Activated T-helper 2 cell treated with anti-CD3 and anti-CD28 coated beads, Interferon-gamma antibody, Interleukin-2, Interleukin-4, amounts not matched to agents 10 μg/mL and 5 μg/mL and 100 μg/mL, durations not matched to agents 14 hours and 24 hours and 36 hours (primary cell): ENCODE results near the gene RAB11FIP4. TPM values are rescaled to one million over a fixed set of nuclear protein-coding genes. Genes with fewer than 3 reads are reported as not detected.
A peak's percentile ranks its signal among the peaks of the same experiment; 100 is the strongest.

ENCODE experiments used
- DNase-seq: peaks from one replicate; pipeline ENCODE4 v3.0.0; 2021; ENCODE audit warnings: low spot score
- H3K27ac Mint-ChIP-seq: one replicate; pipeline ENCODE4 v1.8.0; 2021; ENCODE audit warnings: mixed read lengths
- H3K27me3 Mint-ChIP-seq: one replicate; pipeline ENCODE4 v1.8.0; 2021; ENCODE audit warnings: low read depth, mixed read lengths
- H3K36me3 Mint-ChIP-seq: one replicate; pipeline ENCODE4 v1.8.0; 2021; ENCODE audit warnings: low read depth, mixed read lengths
- H3K4me1 Mint-ChIP-seq: one replicate; pipeline ENCODE4 v1.8.0; 2021; ENCODE audit warnings: low read depth, mixed read lengths
- H3K4me3 Mint-ChIP-seq: one replicate; pipeline ENCODE4 v1.8.0; 2021; ENCODE audit warnings: low read depth, mild to moderate bottlenecking, moderate library complexity, mixed read lengths
- H3K9me3 Mint-ChIP-seq: one replicate; pipeline ENCODE4 v1.8.0; 2021; ENCODE audit warnings: mixed read lengths
- intact Hi-C: fragments of 100-400 bp; cut with micrococcal nuclease; formaldehyde crosslinking; loops from one replicate; pipeline ENCODE4 v1.15.1; 2023
- total RNA-seq: library from RNA; stranded (reverse); gene quantifications from 2 replicates; pipeline ENCODE4 v1.2.3, GENCODE V29; 2022

The RAB11FIP4 gene
- total RNA-seq, 1 donor from 2014 or later = 26.2 TPM

- Mint-ChIP-seq H3K27me3 (no peaks in the 10 kb centered on the region), H3K4me3 (no peak overlapping the region), H3K9me3 (no peaks in the 10 kb centered on the region), H3K4me1 (peaks cover 7% of the 10 kb centered on the region), H3K36me3 (no peaks in the 10 kb centered on the region), H3K27ac (no peak overlapping the region)
- intact Hi-C loops = no loop called here
- DNase-seq = peak; percentile 12
Measured at GRCh38 chr17:31582151-31582907, 190.9 kb downstream of the RAB11FIP4 start.

DNA sequence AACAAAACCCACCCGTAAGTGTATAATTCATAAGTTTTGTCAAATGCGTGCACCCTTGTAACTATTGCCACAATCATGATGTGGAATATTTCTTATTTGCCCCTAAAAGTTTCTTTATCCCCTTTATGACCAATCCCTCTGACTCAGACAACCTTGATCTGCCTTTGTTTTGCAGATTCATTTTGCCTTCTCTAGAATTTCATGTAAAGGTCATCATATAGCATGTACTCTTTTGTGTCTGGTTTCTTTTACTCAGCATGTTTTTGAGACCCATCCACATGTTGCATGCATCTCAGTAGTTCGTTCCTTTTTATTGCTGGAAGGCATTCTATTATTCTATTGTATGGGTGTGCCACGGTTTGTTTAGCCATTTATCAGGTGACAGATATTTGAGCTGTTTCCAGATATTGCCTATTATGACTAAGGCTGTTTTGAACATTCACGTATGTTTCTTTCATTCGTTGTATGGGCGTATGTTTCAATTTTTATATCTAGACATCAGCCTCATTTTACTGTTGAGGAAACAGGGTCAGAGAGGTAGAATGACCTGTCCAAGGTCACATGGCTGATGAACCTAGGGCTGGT, 192.4 kb downstream of the RAB11FIP4 start:
- intact Hi-C loops = no loop called here
- Mint-ChIP-seq H3K4me1 (peaks cover 7% of the 10 kb centered on the region), H3K4me3 (no peak overlapping the region), H3K9me3 (no peaks in the 10 kb centered on the region), H3K27ac (no peak overlapping the region), H3K27me3 (no peaks in the 10 kb centered on the region), H3K36me3 (no peaks in the 10 kb centered on the region)
- DNase-seq = no peak

GRCh38 chr17:31584438-31585279, 193.2 kb downstream of the RAB11FIP4 start:
- Mint-ChIP-seq H3K27me3 (no peaks in the 10 kb centered on the region), H3K36me3 (no peaks in the 10 kb centered on the region)
- intact Hi-C loops = no loop called here

DNA sequence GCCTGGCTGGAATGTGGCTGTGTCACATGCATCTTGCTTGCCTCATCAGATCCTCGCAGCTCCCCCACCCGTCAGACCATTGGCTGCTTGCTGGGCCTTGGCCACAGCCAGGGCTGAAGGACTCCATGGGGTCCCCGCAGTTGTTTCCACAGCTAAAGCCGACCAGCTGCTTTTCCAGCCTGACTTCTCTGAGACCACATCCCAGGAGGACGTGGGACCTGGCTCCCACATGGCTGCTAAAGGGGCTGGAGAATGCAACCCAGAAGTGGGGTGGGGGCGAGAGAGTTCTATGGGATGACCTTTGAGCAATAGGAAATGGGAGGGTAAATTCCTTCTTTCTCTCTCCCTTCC, 193.8 kb downstream of the RAB11FIP4 start:
- no peak for DNase-seq
- intact Hi-C loops = no loop called here
- no peaks in the 10 kb centered on the region for H3K27me3 Mint-ChIP-seq
- H3K9me3 Mint-ChIP-seq = no peaks in the 10 kb centered on the region
- no peaks in the 10 kb centered on the region for H3K36me3 Mint-ChIP-seq
- H3K27ac Mint-ChIP-seq = no peak overlapping the region
- H3K4me3 Mint-ChIP-seq = no peak overlapping the region
- peaks cover 7% of the 10 kb centered on the region for H3K4me1 Mint-ChIP-seq

More at GRCh38 chr17:31584438-31585279, 193.2 kb downstream of the RAB11FIP4 start:
- Mint-ChIP-seq H3K4me3 (no peak overlapping the region), H3K27ac (no peak overlapping the region), H3K9me3 (no peaks in the 10 kb centered on the region), H3K4me1 (peaks cover 7% of the 10 kb centered on the region)
- no peak for DNase-seq

DNA sequence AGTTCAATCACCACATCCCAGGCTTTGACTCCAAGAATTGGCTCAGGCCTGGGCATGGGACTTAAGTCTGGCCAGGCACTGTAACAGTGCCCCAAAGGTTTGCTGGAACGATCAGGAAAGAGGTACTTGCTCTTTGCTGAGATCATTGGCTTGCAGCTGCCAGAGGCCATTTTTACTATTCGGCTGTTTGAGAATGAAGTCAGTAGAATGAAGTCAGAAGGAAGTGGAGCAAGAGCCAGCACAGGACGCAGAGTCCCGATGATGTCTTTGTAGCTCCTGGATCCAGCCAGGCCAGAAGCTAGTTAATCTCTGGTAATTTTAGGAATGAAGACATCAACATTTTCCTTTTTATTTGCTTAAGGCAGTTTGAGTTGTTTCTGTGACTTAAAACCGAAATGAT, 195.5 kb downstream of the RAB11FIP4 start:
- no peak for DNase-seq
- Mint-ChIP-seq H3K4me3 (no peak overlapping the region), H3K27me3 (no peaks in the 10 kb centered on the region), H3K27ac (no peak overlapping the region), H3K36me3 (no peaks in the 10 kb centered on the region), H3K9me3 (no peaks in the 10 kb centered on the region), H3K4me1 (peaks cover 6% of the 10 kb centered on the region)
- intact Hi-C loops = no loop called here

GRCh38 chr17:31587462-31587861, 196.0 kb downstream of the RAB11FIP4 start:
- no peaks in the 10 kb centered on the region for H3K27me3 Mint-ChIP-seq
- H3K9me3 Mint-ChIP-seq = no peaks in the 10 kb centered on the region
- intact Hi-C loops = no loop called here
- peaks cover 4% of the 10 kb centered on the region for H3K4me1 Mint-ChIP-seq
- no peak for DNase-seq
- no peak overlapping the region for H3K4me3 Mint-ChIP-seq
- H3K27ac Mint-ChIP-seq = no peak overlapping the region
- no peaks in the 10 kb centered on the region for H3K36me3 Mint-ChIP-seq

Other genes with a start within 250 kb of the RAB11FIP4 start
- gene OMG, start 94.4 kb upstream of the RAB11FIP4 start, total RNA-seq = 0.11 and 0.16 TPM in 2 replicates
- gene EVI2B, start 77.6 kb upstream of the RAB11FIP4 start, total RNA-seq = 13.0 and 13.9 TPM in 2 replicates
- 18.6 and 20.7 TPM in 2 replicates for gene EVI2A, start 70.1 kb upstream of the RAB11FIP4 start, total RNA-seq